GM18867 (cell line): ENCODE data around the gene FER.
A peak's percentile ranks its signal among the peaks of the same experiment; 100 is the strongest.
"Not testable (repeated sequence)": the region's sequence is repeated elsewhere in the genome, so short reads cannot be mapped to it uniquely, and the experiment has no call there.

Experiments used
- ATAC-seq: cut with Tn5 transposase; IDR thresholded peaks from one replicate; pipeline ENCODE4 v1.9.1; 2021; ENCODE audit warnings: mild to moderate bottlenecking, moderate library complexity; ENCODE audit not compliant: unreplicated experiment

Gene FER

GRCh38 chr5:108876451-108876850 is 128.8 kb downstream of the FER start:
- no peak for ATAC-seq

- ATAC-seq: no peak
Measured at GRCh38 chr5:108878756-108879155, 131.1 kb downstream of the FER start.

- ATAC-seq: no peak
Measured at GRCh38 chr5:108881133-108881532, 133.4 kb downstream of the FER start.

- no peak for ATAC-seq
Measured at GRCh38 chr5:108884736-108885135, 137.0 kb downstream of the FER start.

- no peak for ATAC-seq
Measured at GRCh38 chr5:108898257-108898656, 150.6 kb downstream of the FER start.

- no peak for ATAC-seq
Measured at GRCh38 chr5:108898707-108899106, 151.0 kb downstream of the FER start.

- ATAC-seq: not testable (repeated sequence)
Measured at GRCh38 chr5:108899244-108899643, 151.5 kb downstream of the FER start.

GRCh38 chr5:108900668-108901067 is 153.0 kb downstream of the FER start:
- no peak for ATAC-seq

- ATAC-seq: no peak
Measured at GRCh38 chr5:108905805-108906204, 158.1 kb downstream of the FER start.

- no peak for ATAC-seq
Measured at GRCh38 chr5:108910627-108911026, 162.9 kb downstream of the FER start.

GRCh38 chr5:108911055-108911454 is 163.4 kb downstream of the FER start:
- ATAC-seq: peak; percentile 61

GRCh38 chr5:108917596-108917995 is 169.9 kb downstream of the FER start:
- ATAC-seq: no peak

GRCh38 chr5:108919591-108920326 is 172.1 kb downstream of the FER start:
- ATAC-seq: no peak

- ATAC-seq: peak; percentile 40
Measured at GRCh38 chr5:108924457-108924961, 176.8 kb downstream of the FER start.

GRCh38 chr5:108925073-108925472 is 177.4 kb downstream of the FER start:
- ATAC-seq: peak; percentile 62

GRCh38 chr5:108930107-108930506 is 182.4 kb downstream of the FER start:
- ATAC-seq: no peak

GRCh38 chr5:108935611-108936010 is 187.9 kb downstream of the FER start:
- ATAC-seq: no peak

- no peak for ATAC-seq
Measured at GRCh38 chr5:108937221-108937620, 189.5 kb downstream of the FER start.

GRCh38 chr5:108940506-108940905 is 192.8 kb downstream of the FER start:
- ATAC-seq: no peak

- no peak for ATAC-seq
Measured at GRCh38 chr5:108941746-108942145, 194.0 kb downstream of the FER start.

- ATAC-seq: no peak
Measured at GRCh38 chr5:108942701-108943100, 195.0 kb downstream of the FER start.

GRCh38 chr5:108945094-108945493 is 197.4 kb downstream of the FER start:
- ATAC-seq: no peak

- no peak for ATAC-seq
Measured at GRCh38 chr5:108946008-108946407, 198.3 kb downstream of the FER start.
